CD14-positive monocyte (primary cell): Measurements from ENCODE around the gene RAB21. TPM values are rescaled to one million over a fixed set of nuclear protein-coding genes. Genes with fewer than 3 reads are reported as not detected.

ENCODE experiments used
- DNase-seq, 3 donors: peaks; one replicate each; pipeline ENCODE4 v3.0.0-alpha.2; 2011 to 2022
- H2AFZ ChIP-seq: 2 replicates; pipeline ENCODE4 v1.6.0; 2012; ENCODE audit warnings: mild to moderate bottlenecking, low read depth, low read length, inconsistent platforms; ENCODE audit not compliant: insufficient read depth, poor library complexity, severe bottlenecking
- H3K27ac ChIP-seq, 2 donors: 1 replicate in 1 of 2; 2 replicates in 1 of 2; pipeline ENCODE4 v1.5.1; 2012 to 2013; ENCODE audit warnings: low read length in 2 of 2, control low read depth in 1 of 2, inconsistent platforms in 1 of 2, low read depth in 1 of 2, mild to moderate bottlenecking in 1 of 2
- H3K27me3 ChIP-seq, 2 donors: one replicate each; pipeline versions ENCODE4 v1.6.0 to v1.6.1; 2011 to 2013; ENCODE audit warnings: low read length in 2 of 2; ENCODE audit not compliant: control insufficient read depth in 2 of 2, insufficient read depth in 2 of 2
- H3K36me3 ChIP-seq, 2 donors: replicated peaks in 1 of 2; 1 replicate in 1 of 2; 2 replicates in 1 of 2; pipeline versions ENCODE4 v1.5.1 to v1.6.1; 2012 to 2013; ENCODE audit warnings: low read length in 2 of 2, control low read depth in 1 of 2, inconsistent platforms in 1 of 2, mild to moderate bottlenecking in 1 of 2; ENCODE audit not compliant: insufficient read depth in 2 of 2, control insufficient read depth in 1 of 2
- H3K4me1 ChIP-seq, 2 donors: 1 replicate in 1 of 2; 2 replicates in 1 of 2; pipeline versions ENCODE4 v1.5.1 to v1.6.1; 2012 to 2013; ENCODE audit warnings: low read length in 2 of 2, control low read depth in 1 of 2, inconsistent platforms in 1 of 2, mild to moderate bottlenecking in 1 of 2, moderate library complexity in 1 of 2; ENCODE audit not compliant: insufficient read depth in 2 of 2, control insufficient read depth in 1 of 2
- H3K4me2 ChIP-seq: replicated peaks from 2 replicates; pipeline ENCODE3; 2012; ENCODE audit warnings: low read length, moderate library complexity, mild to moderate bottlenecking; ENCODE audit not compliant: poor library complexity, severe bottlenecking; ENCODE audit errors: extremely low read depth
- H3K4me3 ChIP-seq, 3 experiments: fragments of 200-600 bp in 1 of 3; sonication (generic) in 1 of 3; replicated peaks in 1 of 3; 1 replicate in 2 of 3; 2 replicates in 1 of 3; pipeline ENCODE4 v1.5.1; 2011 to 2013; ENCODE audit warnings: low read length in 3 of 3, mild to moderate bottlenecking in 3 of 3, control low read depth in 2 of 3, low read depth in 2 of 3, inconsistent platforms in 1 of 3, moderate library complexity in 1 of 3
- H3K79me2 ChIP-seq: 2 replicates; pipeline ENCODE4 v1.6.0; 2012; ENCODE audit warnings: mild to moderate bottlenecking, control low read depth, inconsistent platforms, low read length, moderate library complexity; ENCODE audit not compliant: insufficient read depth
- H3K9ac ChIP-seq: 2 replicates; pipeline ENCODE4 v1.6.0; 2017; ENCODE audit warnings: low read length, mild to moderate bottlenecking; ENCODE audit not compliant: insufficient read depth, poor library complexity, severe bottlenecking
- H3K9me3 ChIP-seq, 2 donors: replicated peaks in 1 of 2; 1 replicate in 1 of 2; 2 replicates in 1 of 2; pipeline versions ENCODE4 v1.5.1 to v1.6.1; 2012 to 2013; ENCODE audit warnings: low read length in 2 of 2, control low read depth in 1 of 2; ENCODE audit not compliant: control insufficient read depth in 1 of 2, insufficient read depth in 1 of 2
- H4K20me1 ChIP-seq: 2 replicates; pipeline ENCODE4 v1.6.0; 2012; ENCODE audit warnings: mild to moderate bottlenecking, low read length, control low read depth, moderate library complexity; ENCODE audit not compliant: insufficient read depth
- H3K27ac Mint-ChIP-seq, 7 donors: one replicate each; pipeline ENCODE4 v1.8.0; 2020; ENCODE audit warnings: mild to moderate bottlenecking in 7 of 7, mixed read lengths in 7 of 7, moderate library complexity in 6 of 7, inconsistent platforms in 2 of 7
- H3K27me3 Mint-ChIP-seq, 3 donors: one replicate each; pipeline ENCODE4 v1.8.0; 2021 to 2022; ENCODE audit warnings: low read depth in 3 of 3, mild to moderate bottlenecking in 3 of 3, mixed read lengths in 3 of 3, moderate library complexity in 3 of 3, inconsistent platforms in 1 of 3
- H3K36me3 Mint-ChIP-seq, 2 donors: one replicate each; pipeline ENCODE4 v1.8.0; 2020; ENCODE audit warnings: mixed read lengths in 2 of 2, inconsistent platforms in 1 of 2, mild to moderate bottlenecking in 1 of 2
- H3K4me1 Mint-ChIP-seq: one replicate; pipeline ENCODE4 v1.8.0; 2020; ENCODE audit warnings: mild to moderate bottlenecking, mixed read lengths
- H3K4me3 Mint-ChIP-seq, 2 donors: one replicate each; pipeline ENCODE4 v1.8.0; 2020; ENCODE audit warnings: mild to moderate bottlenecking in 2 of 2, mixed read lengths in 2 of 2, moderate library complexity in 1 of 2
- H3K9me3 Mint-ChIP-seq, 7 donors: one replicate each; pipeline ENCODE4 v1.8.0; 2020 to 2022; ENCODE audit warnings: mixed read lengths in 7 of 7, mild to moderate bottlenecking in 6 of 7, moderate library complexity in 6 of 7, inconsistent platforms in 2 of 7
- CTCF ChIP-seq: fragments of 200-600 bp; IDR thresholded peaks from one replicate; pipeline ENCODE4 v1.8.0; 2022; ENCODE audit warnings: antibody characterized with exemption, mild to moderate bottlenecking
- WGBS: methylation state at CpG from one replicate; pipeline ENCODE4 v1.1.5; 2013; ENCODE audit warnings: missing lambda C conversion rate; ENCODE audit not compliant: insufficient coverage; 5-methylcytosine and 5-hydroxymethylcytosine counted together
- intact Hi-C, 2 donors: fragments of 100-400 bp; cut with micrococcal nuclease; formaldehyde crosslinking; loops; one replicate each; pipeline versions ENCODE4 v1.15.0 to v1.15.1; 2023
- polyA plus RNA-seq, 3 donors: library from polyadenylated mRNA; depleted of rRNA in 1 of 3; unstranded in 2 of 3; stranded (reverse) in 1 of 3; fragments of 300-500 nt in 2 of 3; fragments of >200 nt in 1 of 3; fragmentation: Illumina TruSeq in 2 of 3; gene quantifications; 1 replicate in 2 of 3; 2 replicates in 1 of 3; pipeline ENCODE4 v1.2.3, GENCODE V29; 2012 to 2021

The RAB21 gene
- polyA plus RNA-seq, 3 donors = 10.8 to 36.0 (median 31.1) TPM

- TF ChIP-seq CTCF = no peak
- peaks cover 0 to 2% (median 0%) of the 10 kb centered on the region in 7 donors for H3K9me3 Mint-ChIP-seq
- no peak overlapping the region for H3K4me3 Mint-ChIP-seq
- Histone ChIP-seq H3K9ac (no peak overlapping the region), H3K4me1 (no peaks in the 10 kb centered on the region), H3K27ac (no peak overlapping the region), H3K79me2 (no peaks in the 10 kb centered on the region), H3K4me3 (no peak overlapping the region), H3K9me3 (no peaks in the 10 kb centered on the region), H3K27me3 (no peaks in the 10 kb centered on the region), H3K36me3 (no peaks in the 10 kb centered on the region), H4K20me1 (no peaks in the 10 kb centered on the region), H3K4me2 (no peak overlapping the region), H2AFZ (no peak overlapping the region)
- H3K27me3 Mint-ChIP-seq = peaks cover 0 to 4% (median 3%) of the 10 kb centered on the region in 3 donors
- no peak for DNase-seq
- H3K27ac Mint-ChIP-seq = no peak overlapping the region
- no peaks in the 10 kb centered on the region for H3K4me1 Mint-ChIP-seq
- 100% methylated on average over 2 of the region's 2 CpGs for WGBS
- intact Hi-C loops = no loop called here
- no peaks in the 10 kb centered on the region for H3K36me3 Mint-ChIP-seq
Observed at GRCh38 chr12:71726548-71726947, 28.1 kb upstream of the RAB21 start.

GRCh38 chr12:71727958-71728357 lies 26.7 kb upstream of the RAB21 start:
- Mint-ChIP-seq H3K4me1 (no peaks in the 10 kb centered on the region), H3K9me3 (peaks cover 0 to 4% (median 0%) of the 10 kb centered on the region in 7 donors), H3K27me3 (peaks cover 0 to 4% (median 3%) of the 10 kb centered on the region in 3 donors), H3K4me3 (no peak overlapping the region), H3K36me3 (no peaks in the 10 kb centered on the region), H3K27ac (no peak overlapping the region)
- no peak overlapping the region for H3K4me3 ChIP-seq
- no peaks in the 10 kb centered on the region for H3K79me2 ChIP-seq
- H3K4me1 ChIP-seq = no peaks in the 10 kb centered on the region
- no peak for DNase-seq
- H3K27ac ChIP-seq = no peak overlapping the region
- H3K9me3 ChIP-seq = no peaks in the 10 kb centered on the region
- H3K36me3 ChIP-seq = no peaks in the 10 kb centered on the region
- no peak overlapping the region for H3K4me2 ChIP-seq
- H3K9ac ChIP-seq = no peak overlapping the region
- TF ChIP-seq CTCF = no peak
- 100% methylated on average over 1 of the region's 5 CpGs for WGBS
- intact Hi-C loops = no loop called here
- H4K20me1 ChIP-seq = no peaks in the 10 kb centered on the region
- no peaks in the 10 kb centered on the region for H3K27me3 ChIP-seq
- H2AFZ ChIP-seq = no peak overlapping the region
